H1 (cell line): ENCODE results near the gene RABL6. TPM values are rescaled to one million over a fixed set of nuclear protein-coding genes. Genes with fewer than 3 reads are reported as not detected.

Experiments
- CTCF ChIA-PET: fragments of 300-600 bp; sonication (Branson Sonifier 250); formaldehyde crosslinking; loops from one replicate; lab custom pipeline; 2021; ENCODE audit not compliant: partially characterized antibody; lab: Charles Lee
- POLR2A ChIA-PET: fragments of 300-600 bp; sonication (Branson Sonifier 250); formaldehyde crosslinking; loops from one replicate; lab custom pipeline; 2021; ENCODE audit warnings: inconsistent platforms; ENCODE audit not compliant: partially characterized antibody; lab: Charles Lee
- DNase-seq, 2 experiments: peaks; one replicate each; pipeline versions ENCODE4 v3.0.0 to v3.0.0-alpha.2; 2010 to 2022; ENCODE audit warnings: low spot score in 2 of 2, low read depth in 1 of 2, mixed read lengths in 1 of 2
- FAIRE-seq: peaks from 2 replicates; lab custom pipeline; 2011; peaks lifted over from hg19 to GRCh38; lab: Jason Lieb, UNC
- H2AFZ ChIP-seq: 2 replicates; pipeline ENCODE4 v1.8.1; 2012; ENCODE audit warnings: low read length, inconsistent platforms
- H2AK5ac ChIP-seq: 2 replicates; pipeline ENCODE4 v1.6.1; 2013; ENCODE audit warnings: low read depth, low read length
- H2BK120ac ChIP-seq: replicated peaks from 2 replicates; pipeline ENCODE3; 2013; ENCODE audit warnings: low read depth, low read length, inconsistent platforms
- H2BK12ac ChIP-seq: 2 replicates; pipeline ENCODE4 v1.6.1; 2013; ENCODE audit warnings: low read depth, low read length
- H2BK15ac ChIP-seq: 2 replicates; pipeline ENCODE4 v1.6.1; 2013; ENCODE audit warnings: low read length
- H2BK20ac ChIP-seq: 2 replicates; pipeline ENCODE4 v1.6.1; 2013; ENCODE audit warnings: low read length
- H2BK5ac ChIP-seq: 2 replicates; pipeline ENCODE4 v1.6.1; 2013; ENCODE audit warnings: low read depth, low read length
- H3K14ac ChIP-seq: 2 replicates; pipeline ENCODE4 v1.6.1; 2013; ENCODE audit warnings: inconsistent platforms; ENCODE audit not compliant: insufficient read length
- H3K18ac ChIP-seq: 2 replicates; pipeline ENCODE4 v1.6.1; 2013; ENCODE audit warnings: low read length; ENCODE audit errors: extremely low read depth
- H3K23ac ChIP-seq: 2 replicates; pipeline ENCODE4 v1.6.1; 2013; ENCODE audit warnings: inconsistent platforms; ENCODE audit not compliant: insufficient read length
- H3K23me2 ChIP-seq: 2 replicates; pipeline ENCODE4 v1.6.1; 2013; ENCODE audit warnings: low read depth, low read length
- H3K27ac ChIP-seq: 2 replicates; pipeline ENCODE4 v1.6.1; 2011; ENCODE audit warnings: low read depth, low read length, inconsistent platforms
- H3K27me3 ChIP-seq, 4 experiments: replicated peaks in 1 of 4; 1 replicate in 1 of 4; 2 replicates in 3 of 4; pipeline versions ENCODE4 v1.6.1 to v1.8.1; 2011 to 2013; ENCODE audit warnings: low read length in 3 of 4, mild to moderate bottlenecking in 3 of 4, inconsistent platforms in 2 of 4, mixed read lengths in 2 of 4, moderate library complexity in 1 of 4; ENCODE audit not compliant: control insufficient read depth in 3 of 4, insufficient read depth in 3 of 4; ENCODE audit errors: extremely low read depth in 1 of 4
- H3K36me3 ChIP-seq, 4 experiments: 2 replicates each; pipeline versions ENCODE4 v1.6.1 to v1.8.1; 2011 to 2013; ENCODE audit warnings: mild to moderate bottlenecking in 4 of 4, low read length in 3 of 4, moderate library complexity in 2 of 4, control low read depth in 1 of 4, inconsistent platforms in 1 of 4; ENCODE audit not compliant: insufficient read depth in 4 of 4, control insufficient read depth in 2 of 4
- H3K4ac ChIP-seq: replicated peaks from 2 replicates; pipeline ENCODE3; 2013; ENCODE audit warnings: low read length, low read depth, mixed read lengths, inconsistent platforms; ENCODE audit not compliant: insufficient read length
- H3K4me1 ChIP-seq, 4 experiments: replicated peaks in 1 of 4; 1 replicate in 1 of 4; 2 replicates in 3 of 4; pipeline versions ENCODE4 v1.6.1 to v1.8.1; 2011 to 2013; ENCODE audit warnings: low read length in 3 of 4, inconsistent platforms in 2 of 4, mixed read lengths in 1 of 4; ENCODE audit not compliant: insufficient read depth in 4 of 4, control insufficient read depth in 3 of 4
- H3K4me2 ChIP-seq, 2 experiments: 2 replicates each; pipeline versions ENCODE4 v1.6.1 to v1.8.1; 2011 to 2013; ENCODE audit warnings: low read depth in 2 of 2, low read length in 2 of 2, control low read depth in 1 of 2, inconsistent platforms in 1 of 2, mild to moderate bottlenecking in 1 of 2; ENCODE audit not compliant: insufficient read depth in 1 of 2
- H3K4me3 ChIP-seq, 4 experiments: fragments of 200-600, 300-600 bp in 1 of 4; sonication (generic), shearing (Covaris generic), sonication (Bioruptor Twin) in 1 of 4; 2 replicates each; pipeline versions ENCODE4 v1.5.1 to v1.8.1; 2011 to 2016; ENCODE audit warnings: low read length in 4 of 4, low read depth in 3 of 4, control low read depth in 2 of 4, inconsistent platforms in 2 of 4, mild to moderate bottlenecking in 2 of 4, mixed read lengths in 1 of 4, moderate library complexity in 1 of 4; ENCODE audit not compliant: insufficient read depth in 2 of 4; ENCODE audit errors: extremely low read depth in 1 of 4
- H3K56ac ChIP-seq: replicated peaks from 2 replicates; pipeline ENCODE3; 2013; ENCODE audit warnings: low read depth, mild to moderate bottlenecking, mixed read lengths, low read length, inconsistent platforms; ENCODE audit not compliant: insufficient read length
- H3K79me1 ChIP-seq: 2 replicates; pipeline ENCODE4 v1.6.1; 2013; ENCODE audit warnings: low read depth, low read length, control low read depth
- H3K79me2 ChIP-seq, 2 experiments: 2 replicates each; pipeline versions ENCODE4 v1.6.1 to v1.8.1; 2012 to 2013; ENCODE audit warnings: low read length in 2 of 2, mild to moderate bottlenecking in 2 of 2, inconsistent platforms in 1 of 2; ENCODE audit not compliant: insufficient read depth in 2 of 2, control insufficient read depth in 1 of 2
- H3K9ac ChIP-seq, 4 experiments: replicated peaks in 1 of 4; 1 replicate in 1 of 4; 2 replicates in 3 of 4; pipeline versions ENCODE4 v1.6.1 to v1.8.1; 2011 to 2013; ENCODE audit warnings: low read depth in 3 of 4, low read length in 3 of 4, control low read depth in 2 of 4, mild to moderate bottlenecking in 2 of 4, moderate library complexity in 2 of 4, inconsistent platforms in 1 of 4; ENCODE audit errors: extremely low read depth in 1 of 4
- H3K9me3 ChIP-seq, 2 experiments: 2 replicates each; pipeline versions ENCODE4 v1.6.1 to v1.8.1; 2012 to 2013; ENCODE audit warnings: mild to moderate bottlenecking in 2 of 2, moderate library complexity in 2 of 2, control low read depth in 1 of 2, inconsistent platforms in 1 of 2, low read depth in 1 of 2, low read length in 1 of 2, mixed read lengths in 1 of 2; ENCODE audit not compliant: insufficient read depth in 2 of 2
- H4K20me1 ChIP-seq, 2 experiments: replicated peaks in 1 of 2; 2 replicates each; pipeline versions ENCODE3 to v1.8.1; 2011 to 2013; ENCODE audit warnings: inconsistent platforms in 2 of 2, low read length in 2 of 2, mild to moderate bottlenecking in 1 of 2; ENCODE audit not compliant: insufficient read depth in 2 of 2, control insufficient read depth in 1 of 2
- H4K5ac ChIP-seq: 2 replicates; pipeline ENCODE4 v1.6.1; 2013; ENCODE audit warnings: low read length, low read depth, mixed read lengths, inconsistent platforms; ENCODE audit not compliant: insufficient read length
- H4K8ac ChIP-seq: 2 replicates; pipeline ENCODE4 v1.8.0; 2013; ENCODE audit warnings: mild to moderate bottlenecking, moderate library complexity, low read length, inconsistent platforms; ENCODE audit not compliant: insufficient read depth; ENCODE audit errors: extremely low read depth
- H4K91ac ChIP-seq: replicated peaks from 2 replicates; pipeline ENCODE3; 2013; ENCODE audit warnings: low read length, mixed read lengths, inconsistent platforms; ENCODE audit not compliant: insufficient read length
- BCL11A ChIP-seq, 2 experiments: IDR thresholded peaks; one replicate each; pipeline ENCODE4 v1.6.1; 2011; ENCODE audit warnings: low read depth in 2 of 2, low read length in 2 of 2, mild to moderate bottlenecking in 2 of 2
- BRCA1 ChIP-seq: IDR thresholded peaks from 2 replicates; pipeline ENCODE4 v1.6.1; 2012; ENCODE audit warnings: low read depth, low read length, improper control_type of control experiment
- CBX5 ChIP-seq: fragments of 300-800, 300-1000 bp; sonication (generic); IDR thresholded peaks from 2 replicates; pipeline ENCODE4 v1.7.1; 2016; ENCODE audit warnings: antibody characterized with exemption, low read length, low read depth
- CHD2 ChIP-seq: IDR thresholded peaks from 2 replicates; pipeline ENCODE4 v1.6.1; 2012; ENCODE audit warnings: low read length, improper control_type of control experiment
- CREB1 ChIP-seq: IDR thresholded peaks from 2 replicates; pipeline ENCODE4 v1.6.1; 2012; ENCODE audit warnings: inconsistent platforms
- HDAC6 ChIP-seq: IDR thresholded peaks from one replicate; pipeline ENCODE4 v1.7.1; 2012; ENCODE audit warnings: low read depth, mild to moderate bottlenecking, inconsistent platforms, low read length, moderate library complexity
- JUN ChIP-seq: IDR thresholded peaks from 2 replicates; pipeline ENCODE4 v1.6.1; 2011; ENCODE audit warnings: low read depth, mild to moderate bottlenecking, improper control_type of control experiment, low read length
- RXRA ChIP-seq: IDR thresholded peaks from 2 replicates; pipeline ENCODE4 v1.6.1; 2011; ENCODE audit warnings: low read depth, mild to moderate bottlenecking, low read length, moderate library complexity; ENCODE audit not compliant: insufficient read depth
- SIX5 ChIP-seq: IDR thresholded peaks from 2 replicates; pipeline ENCODE4 v1.6.1; 2011; ENCODE audit warnings: mild to moderate bottlenecking, low read depth, low read length
- SP4 ChIP-seq: IDR thresholded peaks from 2 replicates; pipeline ENCODE4 v1.6.1; 2012; ENCODE audit warnings: low read length, inconsistent platforms
- SRF ChIP-seq: IDR thresholded peaks from 2 replicates; pipeline ENCODE4 v1.6.1; 2011; ENCODE audit warnings: mild to moderate bottlenecking, low read depth, low read length, moderate library complexity
- WGBS, 2 experiments: shearing (Covaris generic) in 1 of 2; methylation state at CpG; one replicate each; pipeline versions ENCODE4 v1.1.6 to v1.1.7; 2013 to 2015; ENCODE audit warnings: low lambda C conversion rate in 2 of 2, mixed read lengths in 2 of 2, inconsistent platforms in 1 of 2, low coverage in 1 of 2, missing lambda C conversion rate in 1 of 2; ENCODE audit not compliant: insufficient replicate concordance in 2 of 2, insufficient coverage in 1 of 2, insufficient read length in 1 of 2; ENCODE audit errors: extremely low coverage in 1 of 2, missing lambda C conversion rate in 1 of 2; 5-methylcytosine and 5-hydroxymethylcytosine counted together
- polyA plus RNA-seq, 7 experiments: library from polyadenylated mRNA; depleted of rRNA in 3 of 7; stranded (reverse) in 5 of 7; unstranded in 2 of 7; fragments of >200 nt in 5 of 7; fragments of 200-250 nt in 2 of 7; gene quantifications; 1 replicate in 5 of 7; 2 replicates in 1 of 7; 4 replicates in 1 of 7; pipeline versions ENCODE4 v1.2.1 to v1.2.3, GENCODE V29; 2011 to 2013; ENCODE audit warnings: missing spikeins in 2 of 7, mixed read lengths in 2 of 7
- total RNA-seq: library from RNA; stranded (reverse); fragmentation: NEBNext Ultra II Directional; extraction: Animal tissue kit (Norgen Biotek cat#: 25700); gene quantifications from 2 replicates; pipeline ENCODE4 v1.2.1, GENCODE V29; 2021

Gene RABL6
- total and polyA plus RNA-seq, 2 of the 8 experiments (the other 6 are each of a cell fraction or from before 2014, with no cell fraction given) = 70.1 to 130 TPM

GRCh38 chr9:136837146-136837855 lies 29.6 kb downstream of the RABL6 start:
- no peak overlapping the region for H3K23ac ChIP-seq
- H2BK12ac ChIP-seq = no peak overlapping the region
- H3K56ac ChIP-seq = no peak overlapping the region
- no peaks in the 10 kb centered on the region for H3K23me2 ChIP-seq
- H3K18ac ChIP-seq = no peak overlapping the region
- H4K8ac ChIP-seq = no peak overlapping the region
- H3K9ac ChIP-seq = no peak overlapping the region
- no peak overlapping the region for H2BK15ac ChIP-seq
- H3K79me1 ChIP-seq = no peaks in the 10 kb centered on the region
- no peak overlapping the region for H3K27ac ChIP-seq
- no peak overlapping the region for H3K4me2 ChIP-seq
- FAIRE-seq (no peak), DNase-seq (no peak)
- peaks cover 5 to 21% (median 14%) of the 10 kb centered on the region in 4 experiments for H3K4me1 ChIP-seq
- TF ChIP-seq CBX5 (no peak), JUN (no peak), CREB1 (no peak), BRCA1 (no peak), RXRA (no peak), HDAC6 (no peak), CHD2 (no peak), SIX5 (no peak), BCL11A (IDR thresholded peaks at IDR 0.05; ENCODE audit: low read depth in 2 of 2, low read length in 2 of 2) (no peak), SP4 (no peak), SRF (no peak)
- H3K4ac ChIP-seq = no peak overlapping the region
- no peak overlapping the region for H2BK120ac ChIP-seq
- H4K20me1 ChIP-seq = peaks cover 0 to 6% of the 10 kb centered on the region in 2 experiments
- H3K27me3 ChIP-seq = no peaks in the 10 kb centered on the region
- POLR2A ChIA-PET = interaction anchor here (0.7 to 20.5 kb wide), 7 partner anchors 9 to 107 kb away, joined by 3 to 248 read pairs (median 4); partner anchors contain the start of gene MAMDC4
- no peak overlapping the region for H3K14ac ChIP-seq
- H4K91ac ChIP-seq = no peak overlapping the region
- no peak overlapping the region for H2AK5ac ChIP-seq
- no peaks in the 10 kb centered on the region for H3K79me2 ChIP-seq
- no peak overlapping the region for H2AFZ ChIP-seq
- CTCF ChIA-PET = interaction anchor here (0.6 to 8.9 kb wide), 5 partner anchors 16 to 232 kb away, joined by 3 to 131 read pairs (median 4); no protein-coding TSS in a partner anchor
- no peak overlapping the region for H2BK5ac ChIP-seq
- H3K4me3 ChIP-seq = no peak overlapping the region
- no peak overlapping the region for H2BK20ac ChIP-seq
- no peaks in the 10 kb centered on the region for H3K9me3 ChIP-seq
- peaks cover 0 to 29% (median 4%) of the 10 kb centered on the region in 4 experiments; a peak in 3 of 8 replicates for H3K36me3 ChIP-seq
- no peak overlapping the region for H4K5ac ChIP-seq
- 98% methylated on average over 9 of the region's 27 CpGs; no CpG with 5 or more reads in 1 of the 2 experiments for WGBS, 2 experiments
